Measurements from ENCODE around the gene RLN2. TPM values are rescaled to one million over a fixed set of nuclear protein-coding genes. Genes with fewer than 3 reads are reported as not detected.
A peak's percentile ranks its signal among the peaks of the same experiment; 100 is the strongest.
"Not testable (repeated sequence)": the region's sequence is repeated elsewhere in the genome, so short reads cannot be mapped to it uniquely, and the experiment has no call there.

The RLN2 gene
- total RNA-seq = 0.43 and 0.77 TPM in 2 replicates
- long read RNA-seq, partial matches to known transcripts = 2 of 2 reads
- long read RNA-seq, other reads (novel, unspliced or antisense) = 0 of 2 reads

- not testable (repeated sequence) for DNase-seq (ENCODE audit: low read depth, low spot score); H3K9me3 Mint-ChIP-seq
- peak within 1 kb of the TSS; percentile 63 for H3K4me3 Mint-ChIP-seq
Measured at GRCh38 chr9:5303840-5304795, at the start of gene RLN2. TSS of gene RLN2 (minus strand) at chr9:5304716. CDS start at chr9:5304580, 136 bp downstream.

GRCh38 chr9:5354184-5354583, 49.7 kb upstream of the RLN2 start:
- peaks cover 3% of the 10 kb centered on the region for H3K9me3 Mint-ChIP-seq

More at GRCh38 chr9:5303840-5304795, at the start of gene RLN2:
- H3K27me3 Mint-ChIP-seq (ENCODE audit: low read depth) = peaks cover 21% of the 10 kb centered on the region
- not testable (repeated sequence) for H3K27ac Mint-ChIP-seq (ENCODE audit: unreplicated experiment); H3K36me3 Mint-ChIP-seq (ENCODE audit: low read depth); H3K4me1 Mint-ChIP-seq

GRCh38 chr9:5352637-5353248, 48.2 kb upstream of the RLN2 start:
- Mint-ChIP-seq H3K27ac (ENCODE audit: unreplicated experiment) (no peak overlapping the region), H3K9me3 (peaks cover 5% of the 10 kb centered on the region), H3K4me1 (no peaks in the 10 kb centered on the region), H3K4me3 (no peak overlapping the region), H3K27me3 (ENCODE audit: low read depth) (no peaks in the 10 kb centered on the region), H3K36me3 (ENCODE audit: low read depth) (peaks cover 7% of the 10 kb centered on the region)
- TF ChIP-seq CTCF (conservative IDR thresholded peaks at IDR 0.05) = no peak
- DNase-seq (ENCODE audit: low read depth, low spot score) = no peak

More at GRCh38 chr9:5354184-5354583, 49.7 kb upstream of the RLN2 start:
- H3K4me1 Mint-ChIP-seq = no peaks in the 10 kb centered on the region
- no peak overlapping the region for H3K27ac Mint-ChIP-seq (ENCODE audit: unreplicated experiment)
- H3K27me3 Mint-ChIP-seq (ENCODE audit: low read depth) = no peaks in the 10 kb centered on the region
- DNase-seq (ENCODE audit: low read depth, low spot score) = no peak
- H3K36me3 Mint-ChIP-seq (ENCODE audit: low read depth) = peaks cover 7% of the 10 kb centered on the region
- H3K4me3 Mint-ChIP-seq = no peak overlapping the region
- no peak for TF ChIP-seq CTCF (conservative IDR thresholded peaks at IDR 0.05)

GRCh38 chr9:5338992-5339981, 34.8 kb upstream of the RLN2 start, which contains the start of gene RLN1:
TSS of gene RLN1 (minus strand) at chr9:5339876. CDS start at chr9:5339746, 130 bp downstream.
- not testable (repeated sequence) for H3K27me3 Mint-ChIP-seq (ENCODE audit: low read depth); H3K27ac Mint-ChIP-seq (ENCODE audit: unreplicated experiment); H3K36me3 Mint-ChIP-seq (ENCODE audit: low read depth); H3K4me1 Mint-ChIP-seq; DNase-seq (ENCODE audit: low read depth, low spot score); H3K9me3 Mint-ChIP-seq
- peak within 1 kb of the TSS; percentile 61 for H3K4me3 Mint-ChIP-seq

- H3K27ac Mint-ChIP-seq (ENCODE audit: unreplicated experiment) = no peak overlapping the region
Measured at GRCh38 chr9:5336688-5337087, 32.2 kb upstream of the RLN2 start.

GRCh38 chr9:5331276-5331675, 26.8 kb upstream of the RLN2 start:
- H3K27me3 Mint-ChIP-seq (ENCODE audit: low read depth); H3K27ac Mint-ChIP-seq (ENCODE audit: unreplicated experiment); H3K4me3 Mint-ChIP-seq; H3K4me1 Mint-ChIP-seq; DNase-seq (ENCODE audit: low read depth, low spot score); H3K9me3 Mint-ChIP-seq; H3K36me3 Mint-ChIP-seq (ENCODE audit: low read depth): not testable (repeated sequence)

More at GRCh38 chr9:5336688-5337087, 32.2 kb upstream of the RLN2 start:
- no peak for DNase-seq (ENCODE audit: low read depth, low spot score)
- H3K9me3 Mint-ChIP-seq = no peaks in the 10 kb centered on the region
- no peak for TF ChIP-seq CTCF (conservative IDR thresholded peaks at IDR 0.05)
- peaks cover 6% of the 10 kb centered on the region for H3K27me3 Mint-ChIP-seq (ENCODE audit: low read depth)
- H3K4me3 Mint-ChIP-seq = no peak overlapping the region
- peaks cover 4% of the 10 kb centered on the region for H3K4me1 Mint-ChIP-seq
- no peaks in the 10 kb centered on the region for H3K36me3 Mint-ChIP-seq (ENCODE audit: low read depth)

Data from neural crest cell (in vitro differentiated cells).